Islet of Langerhans (tissue), 1 donor: ENCODE data around the gene TRPM6.
A peak's percentile ranks its signal among the peaks of the same experiment; 100 is the strongest.
"Not testable (repeated sequence)": the region's sequence is repeated elsewhere in the genome, so short reads cannot be mapped to it uniquely, and the experiment has no call there.

Experiments used
- FAIRE-seq: peaks from one replicate; lab custom pipeline; 2011; peaks lifted over from hg19 to GRCh38; lab: Jason Lieb, UNC

TRPM6 gene

DNA sequence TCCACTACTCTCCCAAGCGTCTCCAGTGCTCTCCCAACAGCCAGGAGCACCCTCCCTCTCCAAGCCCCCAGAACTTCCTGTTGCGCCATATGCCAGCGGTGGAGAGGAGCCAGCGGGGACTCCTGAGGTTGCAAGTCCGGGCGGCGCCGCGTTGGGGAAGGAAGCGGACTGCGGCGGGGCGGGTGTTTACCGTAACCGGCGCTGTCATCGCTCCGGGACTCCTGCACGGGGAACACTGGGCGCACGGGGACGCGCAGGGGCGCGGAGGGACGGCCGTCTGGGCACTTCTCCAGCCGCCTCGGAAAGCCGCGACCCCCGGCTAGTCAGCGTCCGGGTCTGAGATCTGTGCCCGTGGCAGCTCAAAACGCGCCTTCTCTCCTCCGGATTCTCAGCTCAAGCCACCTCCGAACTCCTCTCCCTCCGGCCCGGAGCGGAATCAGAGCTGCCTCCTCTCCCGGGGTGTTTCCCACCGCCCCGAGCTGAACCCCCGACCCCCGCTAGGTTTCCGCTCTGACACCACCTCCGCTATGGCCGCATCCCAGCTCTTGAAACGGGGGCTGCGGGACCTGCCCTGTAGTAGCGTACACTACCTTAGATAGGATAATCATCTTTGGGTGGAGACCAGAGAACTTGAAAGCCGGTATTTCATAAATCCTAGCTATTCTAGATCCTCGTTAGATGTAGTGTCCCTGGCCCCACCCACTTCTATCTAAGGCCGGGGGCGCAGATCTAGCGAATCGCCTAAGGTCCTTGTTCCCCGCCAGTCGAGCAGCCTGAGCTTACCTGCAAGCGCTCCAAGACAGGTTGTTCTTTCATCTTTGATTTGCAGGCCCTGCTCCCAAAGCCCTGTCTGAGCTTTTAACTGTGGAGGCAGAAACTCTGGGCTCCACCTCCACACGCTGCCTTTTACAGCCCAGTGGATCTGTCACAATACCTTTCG is at the start of gene TRPM6:
Gene TRPM6, minus strand, starts transcription at position 881 of the 940 bp plus-strand sequence. Its CDS starts 65 bp downstream, at position 816.
- no peak for FAIRE-seq

DNA sequence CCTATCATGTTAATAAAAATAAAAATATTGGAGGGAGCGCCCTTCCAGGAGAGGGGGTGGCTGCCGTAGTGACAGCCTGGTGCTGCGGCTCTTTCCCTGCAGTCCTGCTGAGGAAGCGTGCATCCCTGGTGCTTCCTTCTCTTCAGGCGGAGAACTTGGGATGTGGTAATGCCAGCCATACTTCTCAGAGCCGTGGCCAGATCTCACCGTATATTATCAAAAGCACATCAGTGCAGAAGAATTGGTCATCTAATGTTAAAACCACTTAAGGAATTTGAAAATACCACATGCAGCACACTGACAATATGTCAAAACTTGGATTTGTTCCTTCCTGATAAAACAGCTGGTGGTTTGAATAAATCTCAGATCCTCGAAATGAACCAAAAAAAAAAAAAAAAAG is 47.3 kb upstream of the TRPM6 start:
- no peak for FAIRE-seq

GRCh38 chr9:74921737-74922136 is 34.0 kb upstream of the TRPM6 start:
- no peak for FAIRE-seq

GRCh38 chr9:74920944-74921626 is 33.4 kb upstream of the TRPM6 start:
- no peak for FAIRE-seq

DNA sequence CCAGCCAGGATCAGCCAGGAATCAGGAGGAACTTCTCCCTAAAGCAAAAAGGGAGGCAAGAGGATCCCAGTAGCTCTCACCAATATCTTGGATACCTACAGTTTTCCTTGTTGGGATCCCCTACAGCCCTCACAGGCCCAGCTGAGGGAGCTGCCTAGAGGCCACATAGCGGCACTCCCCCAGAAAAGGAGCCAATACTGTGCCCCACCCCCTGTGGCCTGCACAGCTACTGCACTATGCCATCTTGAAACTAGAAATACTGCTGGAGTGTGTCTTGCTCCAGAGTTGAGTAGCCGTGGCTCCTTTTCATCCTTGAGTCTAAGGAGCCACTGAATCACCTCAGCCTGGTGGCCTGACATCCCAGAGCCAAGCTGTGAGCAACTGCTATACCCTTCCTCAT is 22.3 kb upstream of the TRPM6 start:
- FAIRE-seq: no peak

GRCh38 chr9:74908665-74909064 is 20.9 kb upstream of the TRPM6 start:
- FAIRE-seq: no peak

- FAIRE-seq: no peak
Observed at GRCh38 chr9:74907085-74907484, 19.4 kb upstream of the TRPM6 start.

DNA sequence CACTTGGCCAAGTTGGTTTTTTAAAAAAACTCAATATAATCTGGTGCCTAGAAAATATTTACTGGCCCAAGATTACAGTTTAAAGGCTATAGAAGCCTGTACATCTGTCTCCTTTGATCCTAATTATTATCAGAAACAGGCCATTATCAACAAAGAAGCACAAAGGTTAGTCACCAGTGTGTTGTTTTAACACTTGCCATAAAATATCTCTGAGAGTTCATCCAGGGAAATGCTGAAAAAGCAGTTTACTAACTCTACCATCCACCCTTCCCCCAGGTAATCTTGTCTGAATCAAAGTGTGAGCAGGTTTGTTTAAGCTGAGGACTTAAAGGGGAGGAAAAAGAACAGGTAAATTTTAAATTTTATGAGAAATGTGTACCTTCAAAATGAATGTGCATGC is 13.3 kb upstream of the TRPM6 start:
- FAIRE-seq: no peak

- FAIRE-seq: not testable (repeated sequence)
Observed at GRCh38 chr9:74888449-74888848, 728 bp upstream of the TRPM6 start.

DNA sequence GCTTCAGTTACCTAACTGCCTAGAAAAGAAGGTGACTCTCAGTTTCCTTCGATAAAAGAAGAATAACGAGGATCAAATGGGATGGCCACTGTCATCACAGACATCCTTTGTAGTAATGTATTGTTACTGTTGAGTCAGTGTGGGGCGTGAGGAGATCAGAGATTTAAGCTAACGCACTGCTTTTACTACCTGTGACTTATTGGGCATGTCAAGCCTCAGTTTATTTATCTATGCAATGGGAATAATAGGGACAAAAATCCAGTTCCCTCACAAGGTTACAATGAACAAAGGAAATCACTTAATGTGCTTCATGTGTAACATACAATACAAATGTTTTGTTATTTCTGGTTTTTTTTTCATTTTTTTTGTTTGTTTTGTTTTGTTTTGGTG is 255 bp upstream of the TRPM6 start:
- peak; percentile 64 for FAIRE-seq

DNA sequence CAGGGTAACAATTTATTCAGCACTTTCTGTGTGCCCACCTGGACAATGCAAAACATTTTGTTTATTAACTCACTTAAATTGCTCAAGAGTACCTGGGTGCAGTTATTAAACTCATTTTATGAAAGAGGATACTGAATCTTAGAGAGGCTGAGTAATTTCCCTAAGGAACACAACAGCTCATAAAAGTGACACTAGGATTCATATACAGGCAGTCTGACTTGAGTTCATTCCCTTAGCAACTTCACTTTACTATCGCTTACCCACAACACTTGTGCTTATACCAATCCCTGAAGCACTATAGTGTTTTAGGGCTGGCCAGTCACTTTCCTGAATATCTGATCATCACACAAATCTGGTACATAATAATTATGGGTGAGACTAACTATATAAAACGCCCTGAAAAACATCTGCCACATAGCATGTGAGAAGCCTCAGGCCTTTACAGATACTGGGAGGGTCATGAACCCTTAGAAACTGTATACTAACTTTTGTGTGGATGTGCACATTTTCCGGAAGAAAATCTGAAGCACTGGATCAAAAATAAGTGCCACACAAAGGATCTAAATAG is 11.3 kb downstream of the TRPM6 start:
- FAIRE-seq: no peak

DNA sequence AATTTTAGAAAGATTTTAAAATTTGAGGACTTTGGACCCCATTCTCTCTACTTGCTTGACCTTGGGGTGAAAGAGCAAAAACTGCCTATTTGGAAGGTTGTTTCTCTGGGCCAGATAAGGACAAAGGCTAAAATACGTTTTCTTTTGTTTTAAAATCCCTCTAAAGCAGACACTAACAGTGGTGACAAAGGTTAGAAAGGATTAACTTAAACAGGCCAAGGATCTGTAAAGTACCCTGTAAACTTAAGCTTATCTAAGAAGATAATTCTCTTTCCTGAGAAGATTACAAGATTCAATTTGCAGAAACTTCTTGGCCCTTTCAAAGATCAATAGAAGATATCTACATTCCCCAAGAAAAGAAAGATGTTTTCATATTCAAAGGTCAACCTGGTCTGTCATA is 12.1 kb downstream of the TRPM6 start:
- FAIRE-seq: no peak

GRCh38 chr9:74874220-74874619 is 13.5 kb downstream of the TRPM6 start:
- no peak for FAIRE-seq

GRCh38 chr9:74872619-74873233 is 15.0 kb downstream of the TRPM6 start:
- FAIRE-seq: no peak

DNA sequence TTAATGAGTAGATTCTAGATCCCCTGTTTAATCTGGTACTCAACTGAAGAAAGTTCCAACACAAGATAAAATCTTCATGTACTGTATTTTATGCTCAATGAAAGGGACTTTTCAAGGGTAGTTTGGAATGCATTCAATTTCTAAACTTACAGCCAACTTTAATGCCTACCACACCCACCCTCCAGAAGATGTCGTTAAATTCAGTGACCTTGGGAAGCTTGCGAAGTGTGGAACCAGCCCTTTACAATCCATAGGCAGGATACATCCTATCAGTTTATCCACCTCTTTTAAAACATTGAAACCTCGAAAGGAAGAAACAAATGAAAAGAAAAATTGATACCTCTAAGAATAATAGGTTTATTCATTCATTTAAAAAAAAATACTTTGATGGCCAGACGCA is 20.2 kb downstream of the TRPM6 start:
- no peak for FAIRE-seq

DNA sequence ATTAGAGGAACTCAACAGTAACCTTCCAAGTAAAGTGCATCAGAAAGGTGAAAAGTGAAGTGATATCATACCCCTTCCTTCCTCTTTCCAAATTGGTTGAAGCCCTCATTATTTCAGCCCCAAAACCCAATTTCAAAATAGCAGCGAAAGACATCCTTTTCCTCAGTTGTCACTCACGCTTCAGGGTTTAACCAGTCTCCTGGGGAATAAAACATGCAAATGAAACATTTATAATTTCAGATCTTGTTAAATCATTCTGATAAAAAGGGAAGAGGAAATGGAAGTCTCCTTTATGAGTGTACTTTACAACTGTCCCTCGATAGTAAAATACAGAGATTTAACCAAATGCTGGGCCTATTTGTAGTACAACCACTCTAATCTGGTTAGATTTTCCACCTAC is 22.5 kb downstream of the TRPM6 start:
- no peak for FAIRE-seq

DNA sequence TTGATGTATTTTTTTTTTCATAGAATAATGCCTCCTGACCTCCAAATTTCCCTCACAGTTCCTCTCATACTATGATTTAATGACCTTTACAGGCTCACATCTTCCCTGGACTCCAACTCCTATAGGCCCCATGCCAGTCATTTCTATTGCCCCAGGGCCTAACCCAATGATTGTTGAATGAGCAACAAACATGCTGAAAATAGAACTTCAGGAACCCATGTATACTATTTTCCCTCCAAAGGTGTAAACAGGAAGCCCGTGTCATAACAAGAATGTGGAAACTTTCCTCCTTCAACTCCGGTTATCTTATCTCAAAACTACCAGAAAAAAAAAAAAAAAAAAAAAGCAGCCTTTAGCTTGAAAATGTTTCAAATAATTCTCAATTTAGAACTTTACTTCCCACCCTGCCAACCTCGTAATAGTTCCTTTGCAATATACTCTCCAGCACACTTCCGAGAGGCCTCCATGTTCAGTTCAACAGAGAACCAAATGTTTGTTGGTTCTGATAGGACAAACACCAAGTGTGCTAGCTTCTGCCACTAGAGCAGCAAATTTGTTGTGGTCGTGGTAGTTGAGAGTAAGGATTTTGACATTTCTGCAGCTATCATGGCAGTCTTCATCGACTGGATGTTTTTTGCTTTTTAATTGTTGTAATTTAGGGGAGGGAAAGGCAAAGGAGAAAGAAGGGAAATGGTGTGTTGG is 25.8 kb downstream of the TRPM6 start:
- no peak for FAIRE-seq

DNA sequence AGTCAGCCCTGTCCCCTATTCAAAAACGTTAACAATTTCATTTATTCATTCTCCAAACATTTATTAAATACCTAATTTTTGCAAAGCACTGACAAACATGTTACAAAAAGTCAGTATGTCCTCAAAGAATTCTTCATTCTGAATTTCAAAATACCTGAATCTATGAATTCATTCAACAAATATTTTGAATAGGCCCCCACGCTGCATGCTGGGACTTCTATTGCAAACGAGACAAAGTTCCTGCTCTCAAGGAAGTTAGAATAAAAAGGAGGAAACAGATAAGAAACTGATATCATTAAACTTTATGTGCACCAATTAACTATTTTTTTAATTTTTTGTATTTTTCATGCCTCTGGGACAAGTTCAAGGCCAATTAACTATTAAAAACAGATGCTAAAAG is 26.6 kb downstream of the TRPM6 start:
- FAIRE-seq: no peak

GRCh38 chr9:74860247-74860646 is 27.5 kb downstream of the TRPM6 start:
- FAIRE-seq: not testable (repeated sequence)

DNA sequence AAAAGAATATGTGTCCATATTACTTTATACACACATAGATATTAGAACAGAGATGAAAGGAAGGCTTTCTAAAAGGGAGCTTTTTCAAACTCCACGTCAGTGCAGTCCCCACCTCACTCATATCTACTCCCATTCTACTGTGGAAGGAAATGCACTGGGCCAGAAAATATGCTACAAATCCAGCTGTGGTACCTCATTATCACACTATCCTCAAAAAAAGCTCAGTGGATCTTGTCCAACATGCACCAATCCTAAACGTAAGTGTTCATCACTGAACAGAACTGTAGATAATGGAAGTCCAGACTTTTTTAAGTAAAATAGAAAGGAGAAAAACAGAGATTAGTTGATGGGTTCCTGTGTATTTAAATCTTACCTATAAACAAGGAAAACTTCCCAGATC is 27.9 kb downstream of the TRPM6 start:
- no peak for FAIRE-seq

DNA sequence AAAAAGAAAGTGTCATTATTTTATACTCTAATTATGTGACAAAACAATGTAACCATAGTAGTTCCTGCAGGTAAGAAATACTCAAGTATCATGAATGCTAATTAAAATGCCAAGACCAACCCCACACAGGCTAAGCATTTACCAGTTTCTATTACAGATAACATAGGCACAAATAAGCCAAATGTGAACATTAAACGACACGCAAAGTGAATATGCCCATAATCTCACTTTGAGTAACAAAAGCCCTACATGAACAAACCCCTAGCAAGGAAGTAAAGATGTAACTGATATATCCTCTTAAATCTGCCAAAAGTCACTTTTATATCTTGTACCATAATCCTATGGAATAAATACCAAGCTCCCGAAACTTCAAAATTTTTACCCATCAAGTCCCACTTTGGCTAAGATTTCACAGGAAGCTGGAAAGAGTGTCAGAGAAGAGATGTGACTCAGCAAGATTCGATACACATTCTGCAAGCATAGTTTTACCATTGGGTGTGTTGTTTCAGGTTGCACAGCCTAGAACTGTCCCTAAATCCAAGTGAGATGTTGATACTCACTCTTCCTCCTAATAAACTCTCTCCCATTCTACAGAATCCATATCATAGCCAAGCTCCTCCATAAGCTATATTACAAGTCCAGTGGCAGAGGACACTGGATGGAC is 28.8 kb downstream of the TRPM6 start:
- FAIRE-seq: no peak

DNA sequence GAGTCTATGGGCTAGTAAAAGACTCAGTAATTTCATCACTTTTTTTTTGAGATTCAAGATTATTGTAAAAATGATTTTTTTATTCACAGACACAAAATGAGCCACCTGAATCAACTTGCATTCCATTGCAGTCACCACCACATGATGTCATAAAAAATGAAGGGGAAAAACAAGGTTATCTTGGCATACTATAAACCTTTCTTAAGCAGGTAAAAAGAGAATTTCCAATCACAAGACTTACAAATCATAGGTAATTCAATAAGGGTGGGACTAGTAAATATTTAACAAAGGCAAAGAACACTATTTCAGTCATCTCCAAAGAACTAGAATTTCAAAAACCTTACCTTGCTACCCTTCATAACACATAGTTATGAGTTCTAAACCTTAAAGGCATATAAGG is 30.7 kb downstream of the TRPM6 start:
- no peak for FAIRE-seq
